ENCODE results near the gene BDH1.
"Not testable (repeated sequence)": the region's sequence is repeated elsewhere in the genome, so short reads cannot be mapped to it uniquely, and the experiment has no call there.

Gene BDH1

GRCh38 chr3:197577366-197578074, 21.8 kb upstream of the BDH1 start:
- no peak for DNase-seq

- no peak for DNase-seq
Measured at GRCh38 chr3:197576838-197577237, 21.1 kb upstream of the BDH1 start.

- DNase-seq: no peak
Measured at GRCh38 chr3:197575362-197575761, 19.6 kb upstream of the BDH1 start.

- DNase-seq: not testable (repeated sequence)
Measured at GRCh38 chr3:197574396-197574991, 18.7 kb upstream of the BDH1 start.

GRCh38 chr3:197573048-197573767, 17.4 kb upstream of the BDH1 start:
- no peak for DNase-seq

- not testable (repeated sequence) for DNase-seq
Measured at GRCh38 chr3:197571880-197572172, 16.1 kb upstream of the BDH1 start.

- not testable (repeated sequence) for DNase-seq
Measured at GRCh38 chr3:197571074-197571879, 15.5 kb upstream of the BDH1 start.

- not testable (repeated sequence) for DNase-seq
Measured at GRCh38 chr3:197569433-197569832, 13.7 kb upstream of the BDH1 start.

- DNase-seq: no peak
Measured at GRCh38 chr3:197567904-197568681, 12.3 kb upstream of the BDH1 start.

- DNase-seq: not testable (repeated sequence)
Measured at GRCh38 chr3:197566155-197566554, 10.4 kb upstream of the BDH1 start.

GRCh38 chr3:197564097-197564843, 8.5 kb upstream of the BDH1 start:
- no peak for DNase-seq

- DNase-seq: no peak
Measured at GRCh38 chr3:197562398-197563251, 6.9 kb upstream of the BDH1 start.

GRCh38 chr3:197561926-197562325, 6.2 kb upstream of the BDH1 start:
- no peak for DNase-seq

- no peak for DNase-seq
Measured at GRCh38 chr3:197559651-197560050, 3.9 kb upstream of the BDH1 start.

GRCh38 chr3:197554562-197555280, 1.0 kb downstream of the BDH1 start:
- peak; percentile 71 to 98 (median 84) for DNase-seq

GRCh38 chr3:197554196-197554561, 1.6 kb downstream of the BDH1 start:
- peak in 1 of 5 experiments; percentile 56 for DNase-seq

GRCh38 chr3:197552198-197552597, 3.6 kb downstream of the BDH1 start:
- no peak for DNase-seq

GRCh38 chr3:197550489-197550888, 5.3 kb downstream of the BDH1 start:
- DNase-seq: no peak

GRCh38 chr3:197549261-197549885, 6.4 kb downstream of the BDH1 start:
- no peak for DNase-seq
